ENCODE measurements around the gene FASTK.

Gene FASTK

DNA sequence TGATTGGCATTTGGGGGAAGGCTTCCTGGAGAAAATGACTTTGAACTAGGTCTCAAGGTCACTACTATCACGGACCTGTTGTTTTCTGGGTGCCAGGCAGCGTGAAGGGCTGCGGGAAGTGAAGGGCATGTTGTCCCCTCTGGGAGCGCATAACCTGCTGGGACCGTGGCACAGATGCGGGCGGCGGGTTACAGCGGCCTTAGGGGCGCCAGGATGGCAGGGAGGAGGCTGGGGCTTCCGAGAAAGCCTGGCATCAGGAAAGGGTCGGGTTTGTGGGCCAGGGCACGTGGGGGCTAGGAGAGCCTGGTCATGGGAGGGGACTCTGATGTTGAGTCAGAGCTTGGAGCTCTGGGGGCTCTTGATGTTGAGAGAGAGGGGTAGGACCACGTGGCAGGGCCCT, 15.1 kb downstream of the FASTK start:
- no peak for DNase-seq (ENCODE audit: low read depth)

DNA sequence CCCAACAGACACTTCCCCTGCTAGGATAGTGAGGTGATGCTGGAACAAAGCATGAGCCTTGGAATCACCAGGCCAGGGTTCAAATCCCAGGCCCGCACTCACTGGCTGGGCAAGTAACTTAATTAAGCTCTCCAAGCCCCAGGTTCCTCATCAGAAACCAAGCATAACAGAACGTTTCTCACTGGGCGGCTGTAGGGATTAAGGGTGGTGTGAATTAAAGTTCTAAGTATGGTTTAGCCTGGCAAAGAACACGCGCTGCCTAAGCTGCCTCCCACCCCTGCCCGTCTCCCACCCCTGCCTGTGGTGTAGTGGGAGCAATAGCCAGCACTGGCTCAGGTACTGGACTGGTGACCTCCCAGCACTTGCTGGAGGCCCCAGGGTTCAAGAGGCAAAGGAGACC, 15.6 kb downstream of the FASTK start:
- no peak for DNase-seq (ENCODE audit: low read depth)

DNA sequence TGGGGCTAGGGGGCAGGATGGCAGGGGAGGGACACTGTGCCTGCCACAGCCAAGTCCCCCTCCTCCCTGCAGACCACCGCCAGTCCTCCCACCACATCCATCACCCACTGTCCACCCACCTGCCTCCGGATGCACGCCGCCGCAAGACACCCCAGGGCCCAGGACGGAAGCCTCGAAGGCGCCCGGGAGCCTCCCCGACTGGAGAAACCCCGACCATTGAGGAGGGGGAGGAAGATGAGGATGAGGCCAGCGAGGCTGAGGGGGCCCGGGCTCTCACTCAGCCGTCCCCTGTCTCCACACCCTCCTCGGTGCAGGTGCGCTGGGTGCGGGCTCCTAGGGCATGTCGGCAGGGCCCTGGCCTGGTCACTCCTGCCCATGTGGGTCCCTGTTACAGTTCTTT, 16.2 kb downstream of the FASTK start:
- DNase-seq (ENCODE audit: low read depth), result no peak

DNA sequence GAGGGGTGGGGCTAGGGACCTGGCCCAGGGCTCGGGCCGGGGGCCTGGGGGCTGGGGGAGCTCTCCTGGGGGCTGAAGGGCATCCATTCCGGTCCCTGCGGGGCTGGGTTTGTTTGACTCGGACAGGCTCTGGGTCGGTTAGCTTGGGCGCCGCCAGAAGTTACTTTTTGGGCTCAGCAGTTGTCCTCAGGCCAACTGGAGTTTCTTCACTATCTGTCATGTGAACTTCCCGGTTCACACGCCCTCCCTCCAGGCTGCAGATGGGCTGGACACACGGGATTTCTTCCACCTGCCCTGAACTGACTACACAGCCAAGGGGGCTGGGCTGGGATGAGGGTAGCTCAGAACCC, 17.4 kb downstream of the FASTK start:
- DNase-seq (ENCODE audit: low read depth), result no peak

DNA sequence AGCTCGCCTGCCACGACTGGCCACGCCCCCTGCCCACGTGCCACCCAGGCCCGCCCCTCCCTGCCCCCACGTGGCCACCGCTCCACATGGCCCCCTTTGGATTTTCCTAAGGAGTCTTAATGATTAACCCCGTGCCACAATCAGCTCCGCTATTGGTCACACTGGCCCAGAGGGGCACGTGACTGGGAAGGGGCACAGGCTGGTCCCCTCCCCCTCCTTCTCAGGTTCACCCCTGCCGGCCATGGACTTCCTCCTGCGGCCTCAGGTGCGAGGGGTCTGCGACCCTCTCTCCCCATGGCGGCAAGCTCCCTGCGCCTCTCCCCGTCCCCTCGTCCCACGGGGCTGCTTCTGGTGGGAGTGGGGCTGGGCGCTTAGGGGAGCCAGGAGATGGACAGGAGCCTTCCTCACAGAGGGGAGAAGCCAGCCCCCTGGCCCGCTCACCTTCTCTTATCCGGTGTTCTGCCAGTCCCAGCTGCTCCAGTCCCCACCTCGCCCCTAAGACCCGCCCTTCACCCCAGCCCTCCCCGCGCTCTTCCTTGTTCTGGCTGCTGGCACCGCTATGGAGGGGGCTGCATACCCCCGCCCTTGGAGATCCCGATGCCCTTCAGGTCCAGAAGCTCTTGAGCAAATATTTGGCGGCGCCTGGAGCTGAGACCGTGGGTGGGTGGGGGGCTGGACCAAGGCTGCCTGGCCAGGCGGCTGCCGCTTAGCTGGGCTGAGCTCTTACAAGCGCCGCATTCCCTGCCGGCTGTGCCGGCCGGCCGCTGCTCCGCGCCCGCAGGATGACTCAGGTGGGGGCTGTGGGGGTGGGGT, 18.0 kb downstream of the FASTK start:
- no peak for DNase-seq (ENCODE audit: low read depth)

DNA sequence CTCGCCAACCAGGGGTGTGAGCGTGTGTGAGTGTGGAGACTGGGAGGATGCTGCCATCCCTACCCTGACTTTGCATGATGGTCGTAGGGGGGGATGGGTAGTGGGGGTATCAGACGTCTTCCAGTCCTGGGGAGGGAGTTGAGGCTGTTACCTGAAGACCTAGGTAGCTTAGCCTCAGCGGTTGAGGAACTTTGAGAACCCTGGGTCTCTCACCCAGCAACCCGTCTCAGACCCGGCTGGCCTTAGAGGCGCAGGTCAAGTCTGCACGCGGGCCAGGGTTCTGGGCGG, 18.6 kb downstream of the FASTK start:
- no peak for DNase-seq (ENCODE audit: low read depth)

DNA sequence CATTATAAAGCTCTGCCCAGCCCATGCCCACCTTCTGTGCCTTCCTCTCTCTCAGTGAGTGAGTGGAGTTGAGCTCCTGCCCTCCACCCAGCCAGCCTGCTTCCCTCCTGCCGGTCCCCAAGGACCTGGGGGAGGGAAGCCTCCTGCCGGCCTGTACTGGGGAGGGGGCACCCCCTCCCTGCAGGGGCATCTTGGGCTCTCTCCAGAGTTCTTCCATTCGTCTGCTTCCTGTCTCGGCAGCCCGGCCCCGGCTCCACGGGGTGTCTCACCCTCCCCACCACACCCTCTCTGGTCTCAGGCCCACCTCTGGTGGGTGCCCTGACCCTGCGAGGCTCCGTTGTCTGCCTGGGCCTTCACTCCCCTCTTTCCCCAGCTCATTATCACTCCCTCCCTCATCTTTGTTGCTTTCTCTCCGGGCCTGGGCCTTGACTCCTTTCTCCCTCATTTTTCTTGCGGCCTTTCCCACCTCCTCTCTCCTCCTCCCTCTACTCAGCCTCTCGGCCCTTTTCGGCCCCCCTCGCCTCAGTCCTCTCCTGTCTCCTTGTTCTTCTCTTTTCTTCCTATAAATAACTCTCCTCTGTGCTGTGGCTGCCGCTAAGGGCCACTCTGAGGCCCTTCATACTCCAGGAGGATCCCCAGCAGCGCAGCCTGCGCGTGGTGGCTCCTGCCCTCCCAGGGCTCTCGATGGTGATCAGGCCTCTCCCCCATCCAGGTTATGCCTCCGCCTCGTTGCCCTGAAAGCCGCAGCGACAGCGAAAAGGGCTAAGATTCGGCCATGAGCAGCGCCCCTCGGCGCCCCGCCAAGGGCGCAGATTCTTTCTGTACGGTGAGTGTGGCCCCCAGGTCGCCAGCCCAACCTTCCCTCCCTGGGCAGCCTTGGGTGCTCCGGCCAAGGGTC, 19.1 kb downstream of the FASTK start:
- no peak for DNase-seq (ENCODE audit: low read depth)

DNA sequence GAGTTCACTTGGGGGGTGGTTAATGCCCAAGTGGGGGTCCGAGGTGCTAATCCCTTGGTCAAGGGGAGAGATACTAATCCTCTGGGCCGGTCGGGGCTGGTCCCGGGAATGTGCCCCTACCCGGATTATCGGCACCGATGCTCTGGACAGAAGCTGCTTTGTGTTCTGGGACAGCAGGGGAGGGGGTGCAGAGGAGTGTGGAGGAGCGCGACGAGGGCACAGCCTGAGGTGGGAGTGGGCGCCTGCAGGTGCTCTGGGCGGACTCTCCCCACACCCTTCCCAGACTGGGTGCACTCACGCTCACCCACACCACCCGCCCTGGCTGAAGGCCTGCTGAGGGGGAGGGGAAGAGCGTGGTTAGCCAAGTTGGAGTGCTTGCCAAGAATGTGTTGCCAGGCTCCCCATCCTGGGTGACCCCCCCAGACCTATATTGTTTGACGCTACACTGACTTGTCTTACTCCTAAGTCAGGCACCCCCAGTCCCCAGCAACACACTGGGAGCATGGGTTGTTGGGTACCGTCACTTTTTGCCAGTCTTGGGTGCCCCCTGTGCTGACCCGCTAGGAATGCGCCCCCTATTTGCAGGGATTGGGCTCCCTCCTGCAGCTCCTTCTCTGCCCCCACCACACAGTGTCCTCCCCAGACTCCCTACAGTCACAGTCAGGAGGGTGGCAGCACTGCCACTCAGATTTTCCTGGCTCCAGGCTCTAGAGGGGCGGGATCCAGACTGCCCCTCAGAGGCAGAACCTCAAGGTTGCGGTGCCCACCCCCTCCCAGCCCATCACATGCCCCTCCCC, 20.0 kb downstream of the FASTK start:
- DNase-seq (ENCODE audit: low read depth), result no peak

DNA sequence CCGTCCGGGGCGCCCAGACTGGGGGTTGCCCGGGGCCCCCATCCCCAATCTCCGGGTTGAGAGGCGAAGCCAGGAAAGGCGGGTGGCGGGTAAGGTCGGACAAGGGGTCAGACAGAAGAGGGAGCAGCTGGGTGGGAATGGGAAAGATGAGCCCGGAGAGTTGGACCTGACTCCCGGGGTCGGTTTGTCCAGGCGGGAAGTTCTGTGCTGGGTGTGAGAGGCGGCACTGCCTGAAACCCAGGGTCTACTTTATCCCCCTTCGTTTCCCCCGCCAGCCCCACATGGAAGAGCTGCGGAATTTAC, 20.5 kb downstream of the FASTK start:
- DNase-seq (ENCODE audit: low read depth), result no peak

DNA sequence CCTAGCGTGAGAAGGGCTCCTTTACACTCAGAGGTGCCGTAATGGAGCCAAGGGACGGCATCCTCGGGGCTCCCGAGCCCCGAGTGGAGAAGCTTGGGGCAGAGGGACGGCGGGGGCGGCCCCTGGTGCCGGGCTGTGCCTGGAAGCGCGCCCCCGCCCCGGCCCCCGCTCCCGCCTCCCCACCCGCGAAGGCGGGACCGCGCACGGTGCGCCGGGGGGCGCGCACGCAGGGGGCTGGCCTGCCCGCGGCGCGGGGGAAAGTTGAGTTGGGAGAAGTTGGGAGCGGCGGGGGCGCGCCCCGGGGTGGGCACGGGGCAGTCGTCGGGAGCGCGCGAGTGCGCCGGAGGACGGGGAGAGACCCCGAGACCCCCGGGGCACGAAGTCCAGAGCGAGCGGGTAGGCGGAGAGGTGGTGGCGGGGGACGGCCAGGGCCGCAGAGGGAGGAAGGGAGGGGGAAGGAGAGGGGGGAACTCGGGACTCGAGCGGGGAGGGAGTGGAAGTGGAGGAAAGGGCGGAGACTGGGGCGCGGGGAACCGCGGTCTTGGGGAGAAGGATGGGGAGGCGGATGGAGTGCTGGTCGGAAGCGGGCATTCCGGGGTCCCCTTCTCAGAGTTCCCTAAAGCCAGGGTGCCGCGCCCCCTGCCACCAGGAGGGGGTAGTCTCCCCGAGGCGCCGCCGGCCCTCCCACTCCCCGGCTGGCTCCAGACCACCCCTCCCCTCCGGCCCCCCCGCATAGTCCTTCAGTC, 21.1 kb downstream of the FASTK start, which contains the start of gene SLC4A2:
SLC4A2 (plus strand) TSS at position 223 of the 746 bp plus-strand sequence. CDS start 2,399 bp downstream, outside the sequence.
- peak; percentile 57 for DNase-seq (ENCODE audit: low read depth)

DNA sequence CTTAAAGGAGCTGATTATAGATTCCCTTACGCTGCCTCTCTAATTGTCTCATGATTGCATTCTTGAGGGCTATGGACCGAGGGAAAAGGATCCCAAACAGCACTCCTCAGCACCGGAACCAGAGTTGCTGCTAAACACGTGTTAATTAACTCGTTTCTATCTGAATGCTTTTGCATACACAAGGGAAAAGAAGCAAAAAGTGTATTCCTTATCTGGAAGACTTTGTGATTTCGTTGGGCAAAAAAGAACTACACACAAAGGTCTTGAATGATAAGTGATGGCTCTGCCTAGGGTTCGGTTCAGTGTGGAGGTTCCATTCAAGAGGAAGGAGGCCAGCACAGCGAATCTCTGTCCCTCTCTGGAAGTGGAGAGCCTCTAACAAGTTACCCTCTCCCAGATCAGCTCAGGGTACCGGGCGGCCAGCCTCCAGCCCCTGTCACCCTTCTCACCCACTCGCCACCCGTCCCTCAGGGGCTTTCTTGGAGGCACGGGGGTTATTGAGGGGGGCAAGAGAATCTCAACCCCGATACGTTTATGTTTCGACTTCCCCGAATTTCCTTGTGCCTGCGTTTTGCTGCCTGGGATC, 21.7 kb downstream of the FASTK start:
- no peak for DNase-seq (ENCODE audit: low read depth)

DNA sequence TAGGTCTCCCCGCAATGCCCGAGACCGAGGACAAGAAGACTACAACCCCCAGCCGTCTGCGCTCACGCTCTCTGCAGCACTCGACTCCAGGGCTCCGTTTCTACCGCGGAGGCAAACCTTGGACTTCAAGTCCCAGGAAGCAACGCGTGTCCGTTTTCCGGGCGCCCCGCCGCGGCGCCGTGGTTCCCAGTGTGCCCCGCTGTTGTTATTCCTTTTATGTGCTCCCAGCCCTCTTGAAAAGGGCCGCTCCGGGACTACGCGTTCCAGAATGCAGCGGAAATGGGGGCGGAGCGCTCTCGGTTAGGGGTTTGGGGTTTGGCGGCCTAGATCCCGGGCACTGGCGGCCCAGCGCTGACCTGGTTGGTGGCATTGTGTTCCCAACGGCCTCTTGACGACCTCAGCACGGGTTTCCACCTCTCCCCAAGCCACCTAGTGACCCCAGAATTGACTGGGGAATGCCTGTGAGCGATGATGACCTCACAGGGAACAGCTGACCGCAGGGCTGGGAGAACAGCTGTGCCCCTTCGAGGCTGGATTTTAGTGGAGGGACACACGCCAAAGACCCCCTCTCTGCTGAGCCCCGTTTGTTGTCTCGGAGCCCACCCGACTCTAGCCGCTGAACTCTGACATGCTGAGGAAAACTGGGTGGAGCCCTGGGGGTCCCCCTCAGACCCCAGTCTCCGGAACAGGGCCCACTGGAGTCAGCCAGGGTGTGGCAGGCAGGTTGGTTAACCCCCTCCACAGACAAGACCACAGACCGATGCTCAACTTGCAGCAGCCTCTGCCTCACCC, 22.4 kb downstream of the FASTK start:
- peak; percentile 97 for DNase-seq (ENCODE audit: low read depth)

DNA sequence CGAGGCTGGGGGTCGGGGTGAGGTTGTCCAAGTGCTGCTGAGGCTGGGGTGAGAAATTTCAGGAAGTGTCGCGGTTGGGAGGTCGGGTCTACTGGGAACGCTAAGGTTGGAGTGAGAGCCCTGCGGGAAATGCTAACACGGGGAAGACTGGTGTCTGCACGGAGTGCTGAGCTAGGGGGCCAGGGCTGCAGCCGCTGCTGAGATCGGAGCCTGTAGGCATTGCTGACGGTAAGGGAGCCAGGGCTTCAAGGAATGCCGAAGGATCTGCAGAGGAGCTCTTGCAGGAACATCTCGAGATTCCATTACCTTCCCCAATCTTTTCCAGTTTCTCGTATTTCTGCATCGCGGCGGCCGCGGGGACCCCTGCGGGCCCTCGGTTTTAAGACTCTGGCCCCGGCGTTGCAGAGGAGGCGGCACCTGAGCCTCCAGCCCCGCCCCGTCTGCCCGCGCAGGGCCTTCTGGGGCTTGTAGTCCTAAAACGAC, 23.1 kb downstream of the FASTK start, which contains the start of gene CDK5:
CDK5 (minus strand) TSS at position 392 of the 483 bp plus-strand sequence; CDS start at position 343, 49 bp downstream.
- DNase-seq (ENCODE audit: low read depth), result no peak

DNA sequence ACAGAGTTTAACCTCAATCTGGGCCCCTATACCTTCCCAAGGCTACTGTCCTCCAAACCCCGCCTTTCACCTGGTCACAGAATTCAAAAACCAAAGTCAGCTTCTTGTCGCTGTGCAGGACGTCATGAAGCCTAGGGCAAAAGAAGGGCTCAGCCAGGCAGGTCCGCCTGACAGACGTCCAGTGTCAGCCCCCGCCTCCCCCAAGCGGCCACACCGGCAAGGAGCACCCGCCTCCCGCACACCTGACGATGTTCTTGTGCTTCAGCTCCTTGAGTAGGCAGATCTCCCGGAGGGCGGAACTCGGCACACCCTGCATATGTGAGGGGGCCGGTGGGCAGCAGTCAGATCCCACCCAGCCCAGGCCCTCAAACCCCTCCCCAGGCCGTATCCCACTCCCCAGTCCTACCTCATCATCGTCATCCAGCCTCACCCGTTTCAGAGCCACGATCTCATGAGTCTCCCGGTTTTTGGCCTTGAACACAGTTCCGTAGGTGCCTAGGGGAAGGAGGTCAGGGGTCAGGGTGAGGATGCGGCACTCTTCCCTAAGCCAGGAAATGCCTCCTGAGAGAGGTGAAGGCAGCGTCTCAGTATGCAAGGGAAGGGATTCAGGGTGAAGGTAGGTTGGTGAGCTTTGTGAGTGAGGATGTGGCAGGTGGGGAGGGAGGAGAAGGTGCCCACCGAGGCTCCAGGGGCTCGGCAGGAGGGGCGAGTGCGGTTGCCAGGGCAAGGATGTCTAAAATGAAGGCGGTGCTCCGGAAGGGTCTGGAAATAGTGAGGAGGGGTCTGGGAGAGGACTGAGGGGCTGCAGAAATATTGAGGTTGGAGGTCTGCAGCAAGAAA, 23.7 kb downstream of the FASTK start:
- no peak for DNase-seq (ENCODE audit: low read depth)

DNA sequence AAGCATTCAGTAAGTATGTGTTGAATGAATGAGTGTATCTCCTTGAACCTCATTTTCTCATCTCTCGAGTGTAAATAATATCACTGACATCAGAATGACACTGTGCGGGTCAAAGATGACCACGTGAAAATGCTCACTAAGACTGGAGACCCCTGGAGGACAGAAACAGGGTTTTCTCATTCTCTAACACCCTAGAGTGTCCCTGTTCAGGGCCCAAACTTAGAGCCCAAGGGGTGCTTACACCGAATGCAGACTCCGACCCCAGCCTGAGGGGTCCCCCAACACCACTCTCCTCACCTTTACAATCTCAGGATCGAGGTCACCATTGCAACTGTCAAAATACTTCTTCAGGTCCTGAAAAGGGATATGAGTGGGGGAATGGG, 24.3 kb downstream of the FASTK start:
- no peak for DNase-seq (ENCODE audit: low read depth)

DNA sequence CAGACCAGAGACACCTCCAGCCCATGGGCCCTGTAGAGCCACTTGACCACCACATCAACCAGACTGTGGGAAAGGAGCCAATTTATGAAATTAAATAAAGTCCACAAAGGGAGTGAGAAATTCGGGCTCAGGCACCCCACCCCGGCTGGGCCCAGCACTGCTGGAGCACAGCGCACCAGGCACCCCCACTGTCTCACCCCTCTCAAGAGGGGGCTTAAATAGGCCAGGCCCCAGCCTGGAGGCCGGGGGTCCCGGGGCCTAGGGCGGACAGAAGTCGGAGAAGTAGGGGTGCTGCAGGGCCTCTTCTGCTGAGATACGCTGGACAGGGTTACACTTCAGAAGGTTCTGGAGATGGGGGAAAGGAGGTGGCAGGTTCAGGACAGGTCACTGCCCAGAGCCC, 26.9 kb downstream of the FASTK start:
- no peak for DNase-seq (ENCODE audit: low read depth)

DNA sequence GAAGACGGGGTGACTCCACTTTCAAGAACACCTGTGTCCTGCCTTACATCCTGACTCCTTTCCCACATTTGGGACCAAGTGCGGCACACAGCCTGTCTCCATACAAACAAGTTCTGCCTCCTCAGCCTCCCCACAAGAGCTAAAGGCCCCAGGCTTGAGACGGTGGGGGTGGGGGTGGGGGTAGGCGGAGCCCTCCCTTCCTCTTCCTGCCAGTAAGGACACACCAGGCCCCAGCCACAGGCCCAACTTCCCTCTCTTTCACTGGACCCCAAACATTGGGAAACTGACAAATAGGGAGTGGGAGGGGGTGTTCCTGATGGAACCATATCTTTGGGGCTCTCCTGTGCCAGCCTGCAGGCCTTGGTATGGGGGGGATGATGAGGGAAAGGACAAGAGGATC, 27.5 kb downstream of the FASTK start:
- no peak for DNase-seq (ENCODE audit: low read depth)

DNA sequence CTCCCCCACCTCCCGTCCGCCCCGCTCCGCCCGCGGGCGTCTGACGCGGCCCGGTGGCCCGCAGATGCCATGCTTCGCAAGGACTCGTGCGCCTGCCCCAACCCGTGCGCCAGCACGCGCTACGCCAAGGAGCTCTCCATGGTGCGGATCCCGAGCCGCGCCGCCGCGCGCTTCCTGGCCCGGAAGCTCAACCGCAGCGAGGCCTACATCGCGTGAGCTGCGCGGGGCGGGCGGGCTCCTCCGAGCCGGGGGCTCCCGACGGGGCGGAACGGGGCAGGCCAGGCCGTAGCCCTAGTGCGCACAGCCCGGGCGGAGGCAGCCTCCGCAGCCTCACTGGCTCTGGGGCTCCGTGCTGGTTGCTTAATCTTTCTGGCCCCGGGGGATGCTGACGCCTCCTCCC, 29.5 kb downstream of the FASTK start:
- peak; percentile 49 for DNase-seq (ENCODE audit: low read depth)

DNA sequence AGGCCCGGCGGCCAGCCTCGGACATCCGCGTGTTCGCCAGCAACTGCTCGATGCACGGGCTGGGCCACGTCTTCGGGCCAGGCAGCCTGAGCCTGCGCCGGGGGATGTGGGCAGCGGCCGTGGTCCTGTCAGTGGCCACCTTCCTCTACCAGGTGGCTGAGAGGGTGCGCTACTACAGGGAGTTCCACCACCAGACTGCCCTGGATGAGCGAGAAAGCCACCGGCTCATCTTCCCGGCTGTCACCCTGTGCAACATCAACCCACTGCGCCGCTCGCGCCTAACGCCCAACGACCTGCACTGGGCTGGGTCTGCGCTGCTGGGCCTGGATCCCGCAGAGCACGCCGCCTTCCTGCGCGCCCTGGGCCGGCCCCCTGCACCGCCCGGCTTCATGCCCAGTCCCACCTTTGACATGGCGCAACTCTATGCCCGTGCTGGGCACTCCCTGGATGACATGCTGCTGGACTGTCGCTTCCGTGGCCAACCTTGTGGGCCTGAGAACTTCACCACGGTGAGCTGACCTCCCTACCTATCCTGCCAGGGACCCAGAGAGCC, 31.6 kb downstream of the FASTK start:
- no peak for DNase-seq (ENCODE audit: low read depth)

Data from T follicular helper cell (primary cell).